ENCODE results near the gene PTPRG. TPM values are rescaled to one million over a fixed set of nuclear protein-coding genes. Genes with fewer than 3 reads are reported as not detected.

The PTPRG gene
- total RNA-seq, 2 donors from 2014 or later, result 76.5 to 108 TPM

DNA sequence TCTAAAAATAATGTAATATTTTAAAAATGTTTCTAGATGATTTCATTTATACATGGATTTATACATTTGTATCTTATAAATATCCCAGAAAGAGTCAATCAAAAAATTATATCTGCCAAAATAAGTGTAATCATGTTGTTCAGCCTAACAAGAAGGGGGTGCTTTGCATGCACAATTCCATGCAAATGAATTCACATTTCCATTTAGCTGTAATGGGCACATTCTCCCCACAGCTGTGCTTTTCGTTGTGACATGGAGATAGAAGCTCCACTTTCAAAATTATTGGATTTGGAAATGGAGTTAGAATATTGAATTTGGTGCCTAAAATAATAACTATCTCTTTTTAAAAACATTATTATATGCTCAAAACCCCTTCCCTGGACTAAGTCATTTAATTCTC is 270.6 kb downstream of the PTPRG start:
- Histone ChIP-seq H3K27ac (ENCODE audit: low read depth, low read length) (no peak overlapping the region), H3K36me3 (ENCODE audit: control insufficient read depth, insufficient read depth, low read length) (peaks cover 2% of the 10 kb centered on the region), H3K4me3 (ENCODE audit: low read length) (no peak overlapping the region), H3K27me3 (ENCODE audit: control insufficient read depth, insufficient read depth, low read length, poor library complexity, severe bottlenecking) (no peaks in the 10 kb centered on the region), H3K9me3 (ENCODE audit: control insufficient read depth, low read length) (no peaks in the 10 kb centered on the region), H3K9ac (ENCODE audit: extremely low read depth, low read length, poor library complexity, severe bottlenecking) (no peak overlapping the region), H3K4me1 (ENCODE audit: control insufficient read depth, insufficient read depth, low read length) (no peaks in the 10 kb centered on the region)
- no peak overlapping the region for H3K27ac Mint-ChIP-seq
- TF ChIP-seq, protein P1, sequence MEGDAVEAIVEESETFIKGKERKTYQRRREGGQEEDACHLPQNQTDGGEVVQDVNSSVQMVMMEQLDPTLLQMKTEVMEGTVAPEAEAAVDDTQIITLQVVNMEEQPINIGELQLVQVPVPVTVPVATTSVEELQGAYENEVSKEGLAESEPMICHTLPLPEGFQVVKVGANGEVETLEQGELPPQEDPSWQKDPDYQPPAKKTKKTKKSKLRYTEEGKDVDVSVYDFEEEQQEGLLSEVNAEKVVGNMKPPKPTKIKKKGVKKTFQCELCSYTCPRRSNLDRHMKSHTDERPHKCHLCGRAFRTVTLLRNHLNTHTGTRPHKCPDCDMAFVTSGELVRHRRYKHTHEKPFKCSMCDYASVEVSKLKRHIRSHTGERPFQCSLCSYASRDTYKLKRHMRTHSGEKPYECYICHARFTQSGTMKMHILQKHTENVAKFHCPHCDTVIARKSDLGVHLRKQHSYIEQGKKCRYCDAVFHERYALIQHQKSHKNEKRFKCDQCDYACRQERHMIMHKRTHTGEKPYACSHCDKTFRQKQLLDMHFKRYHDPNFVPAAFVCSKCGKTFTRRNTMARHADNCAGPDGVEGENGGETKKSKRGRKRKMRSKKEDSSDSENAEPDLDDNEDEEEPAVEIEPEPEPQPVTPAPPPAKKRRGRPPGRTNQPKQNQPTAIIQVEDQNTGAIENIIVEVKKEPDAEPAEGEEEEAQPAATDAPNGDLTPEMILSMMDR (conservative IDR thresholded peaks at IDR 0.05), result no peak
- no CpG with 5 or more reads among the region's 1 CpG for WGBS, 2 experiments (ENCODE audit: insufficient coverage in 1 of 2, insufficient read length in 1 of 2)
- no peaks in the 10 kb centered on the region for H3K27me3 Mint-ChIP-seq (ENCODE audit: insufficient read depth)
- H3K4me3 Mint-ChIP-seq, result no peak overlapping the region
- DNase-seq, result no peak
- peaks cover 11% of the 10 kb centered on the region for H3K4me1 Mint-ChIP-seq
- peaks cover 1% of the 10 kb centered on the region for H3K36me3 Mint-ChIP-seq (ENCODE audit: low read depth)
- no peaks in the 10 kb centered on the region for H3K9me3 Mint-ChIP-seq

DNA sequence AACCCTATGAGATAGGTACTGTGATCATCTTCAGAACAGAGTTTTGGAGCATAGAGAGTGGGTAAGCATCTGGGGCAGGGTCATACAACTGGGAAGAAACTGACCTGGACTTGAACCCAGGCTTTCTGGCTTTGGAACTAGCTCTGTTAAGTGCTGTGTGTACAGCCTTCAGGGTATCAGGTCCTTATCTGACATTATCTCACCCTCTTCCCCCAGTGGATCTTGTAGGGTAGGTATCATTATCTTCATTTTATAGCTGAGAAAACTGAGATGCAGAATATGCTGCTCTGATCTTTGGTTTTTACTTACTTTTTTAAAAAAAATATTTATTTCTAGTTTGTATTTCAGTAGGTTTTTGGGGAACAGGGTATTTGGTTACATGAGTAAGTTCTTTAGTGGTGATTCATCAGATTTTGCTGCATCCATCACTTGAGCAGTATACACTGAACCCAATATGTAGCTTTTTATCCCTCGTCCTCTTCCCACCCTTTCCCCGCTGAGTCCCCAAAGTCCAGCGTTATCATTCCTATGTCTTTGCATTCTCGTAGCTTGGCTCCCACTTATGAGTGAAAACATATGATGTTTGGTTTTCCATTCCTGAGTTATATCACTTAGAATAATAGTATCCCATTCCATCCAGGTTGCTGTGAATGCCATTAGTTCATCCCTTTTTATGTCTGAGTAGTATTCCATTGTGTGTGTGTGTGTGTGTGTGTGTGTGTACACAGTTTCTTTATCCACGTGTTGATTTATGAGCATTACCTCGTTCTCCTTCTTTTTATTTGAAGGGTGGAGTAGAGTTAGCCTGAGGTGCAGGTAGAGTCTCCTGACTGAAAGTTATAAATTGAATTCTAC is 271.2 kb downstream of the PTPRG start:
- Mint-ChIP-seq H3K27ac (no peak overlapping the region), H3K36me3 (ENCODE audit: low read depth) (peaks cover 4% of the 10 kb centered on the region), H3K27me3 (ENCODE audit: insufficient read depth) (no peaks in the 10 kb centered on the region), H3K9me3 (no peaks in the 10 kb centered on the region), H3K4me3 (no peak overlapping the region), H3K4me1 (peaks cover 11% of the 10 kb centered on the region)
- H3K27ac ChIP-seq (ENCODE audit: low read depth, low read length), result no peak overlapping the region
- no peak for DNase-seq
- H3K36me3 ChIP-seq (ENCODE audit: control insufficient read depth, insufficient read depth, low read length), result peaks cover 4% of the 10 kb centered on the region
- H3K27me3 ChIP-seq (ENCODE audit: control insufficient read depth, insufficient read depth, low read length, poor library complexity, severe bottlenecking), result no peaks in the 10 kb centered on the region
- no peaks in the 10 kb centered on the region for H3K4me1 ChIP-seq (ENCODE audit: control insufficient read depth, insufficient read depth, low read length)
- no peak overlapping the region for H3K9ac ChIP-seq (ENCODE audit: extremely low read depth, low read length, poor library complexity, severe bottlenecking)
- H3K4me3 ChIP-seq (ENCODE audit: low read length), result no peak overlapping the region
- no peaks in the 10 kb centered on the region for H3K9me3 ChIP-seq (ENCODE audit: control insufficient read depth, low read length)
- 92 to 100% methylated on average over 1 to 5 of the region's 6 CpGs for WGBS, 2 experiments (ENCODE audit: insufficient coverage in 1 of 2, insufficient read length in 1 of 2)
- TF ChIP-seq, protein P1 (conservative IDR thresholded peaks at IDR 0.05), result no peak

DNA sequence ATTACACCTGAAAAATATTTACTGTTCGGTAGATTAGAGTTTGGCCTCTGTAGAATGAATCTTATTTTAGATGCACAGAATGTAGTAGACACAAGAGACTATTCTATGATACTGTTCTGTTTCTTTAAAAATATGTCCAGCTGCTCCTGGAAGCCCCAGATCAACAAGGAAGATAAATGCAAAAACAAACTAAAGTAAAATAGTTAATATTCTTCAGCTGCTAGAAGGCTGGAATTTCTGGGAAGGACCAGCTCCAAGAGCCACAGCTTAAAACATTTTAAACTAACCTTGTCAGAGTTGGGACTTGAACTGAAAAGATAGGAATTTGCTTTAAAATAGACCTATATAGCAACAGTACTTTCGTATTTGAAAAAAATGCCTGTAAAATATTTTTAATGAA is 277.9 kb downstream of the PTPRG start:
- Histone ChIP-seq H3K4me1 (ENCODE audit: control insufficient read depth, insufficient read depth, low read length) (no peaks in the 10 kb centered on the region), H3K9ac (ENCODE audit: extremely low read depth, low read length, poor library complexity, severe bottlenecking) (no peak overlapping the region), H3K27ac (ENCODE audit: low read depth, low read length) (no peak overlapping the region), H3K4me3 (ENCODE audit: low read length) (no peak overlapping the region), H3K9me3 (ENCODE audit: control insufficient read depth, low read length) (no peaks in the 10 kb centered on the region), H3K36me3 (ENCODE audit: control insufficient read depth, insufficient read depth, low read length) (peaks cover 4% of the 10 kb centered on the region), H3K27me3 (ENCODE audit: control insufficient read depth, insufficient read depth, low read length, poor library complexity, severe bottlenecking) (no peaks in the 10 kb centered on the region)
- Mint-ChIP-seq H3K27ac (peak overlapping the region; percentile 23), H3K4me1 (peaks cover 6% of the 10 kb centered on the region), H3K4me3 (no peak overlapping the region), H3K9me3 (no peaks in the 10 kb centered on the region), H3K27me3 (ENCODE audit: insufficient read depth) (no peaks in the 10 kb centered on the region), H3K36me3 (ENCODE audit: low read depth) (peaks cover 3% of the 10 kb centered on the region)
- TF ChIP-seq, protein P1 (conservative IDR thresholded peaks at IDR 0.05), result no peak
- WGBS, 2 experiments (ENCODE audit: insufficient coverage in 1 of 2, insufficient read length in 1 of 2), result 83 to 100% methylated on average over 1 of the region's 2 CpGs
- DNase-seq, result no peak
